ENCODE results near the gene PTPRE. TPM values are rescaled to one million over a fixed set of nuclear protein-coding genes. Genes with fewer than 3 reads are reported as not detected.

PTPRE gene
- total RNA-seq, 5 donors from 2014 or later (not counting 1 experiment from before 2014, with no cell fraction given) = 23.2 to 69.2 (median 32.2) TPM

DNA sequence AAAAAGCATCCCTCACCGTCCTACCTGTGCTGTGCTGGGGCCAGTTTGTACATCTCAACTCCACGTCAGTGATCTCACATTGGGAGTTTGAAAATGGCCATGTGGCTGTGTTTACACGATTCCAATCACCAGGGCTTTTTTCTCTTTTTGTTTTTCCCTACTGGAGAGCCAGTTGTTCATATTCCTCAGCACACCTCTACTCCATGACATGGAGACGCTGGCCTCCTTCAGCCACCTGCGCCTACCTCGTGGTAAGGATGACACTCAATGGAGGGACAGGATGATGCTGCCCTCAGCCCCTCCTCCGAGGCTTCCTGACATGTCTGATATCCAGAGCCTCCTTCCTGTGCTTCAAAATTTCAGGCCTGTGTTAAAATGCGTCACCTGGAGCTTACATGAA is 24.5 kb upstream of the PTPRE start:
- H3K4me3 ChIP-seq (ENCODE audit: control insufficient read depth in 1 of 2, extremely low read depth in 1 of 2, low read length in 1 of 2) = no peak overlapping the region
- Mint-ChIP-seq H3K4me3 (no peak overlapping the region), H3K27me3 (peaks cover 0 to 4% of the 10 kb centered on the region in 2 donors), H3K27ac (no peak overlapping the region), H3K36me3 (no peaks in the 10 kb centered on the region), H3K4me1 (peaks cover 0 to 14% (median 12%) of the 10 kb centered on the region in 3 donors), H3K9me3 (no peaks in the 10 kb centered on the region)
- H3K36me3 ChIP-seq (ENCODE audit: control insufficient read depth in 2 of 2, extremely low read depth in 1 of 2, insufficient read depth in 1 of 2, low read length in 1 of 2) = no peaks in the 10 kb centered on the region
- H3K9me3 ChIP-seq = no peaks in the 10 kb centered on the region
- H3K4me1 ChIP-seq (ENCODE audit: control insufficient read depth in 1 of 2, extremely low read depth in 1 of 2, insufficient read depth in 2 of 2, low read length in 2 of 2) = peaks cover 0 to 14% of the 10 kb centered on the region in 2 experiments
- WGBS (ENCODE audit: insufficient coverage) = 74% methylated on average over 5 of the region's 8 CpGs
- peaks cover 0 to 2% of the 10 kb centered on the region in 2 experiments for H3K27me3 ChIP-seq (replicated peaks in 1 of 2; ENCODE audit: control insufficient read depth in 2 of 2, extremely low read depth in 1 of 2, insufficient read depth in 2 of 2, low read length in 1 of 2)
- POLR2A ChIA-PET = no interaction called here
- no peak for ATAC-seq (replicated peaks in 1 of 4)
- no peak overlapping the region for H3K27ac ChIP-seq (ENCODE audit: low read length)
- DNase-seq = no peak
- CTCF ChIA-PET = no interaction called here

DNA sequence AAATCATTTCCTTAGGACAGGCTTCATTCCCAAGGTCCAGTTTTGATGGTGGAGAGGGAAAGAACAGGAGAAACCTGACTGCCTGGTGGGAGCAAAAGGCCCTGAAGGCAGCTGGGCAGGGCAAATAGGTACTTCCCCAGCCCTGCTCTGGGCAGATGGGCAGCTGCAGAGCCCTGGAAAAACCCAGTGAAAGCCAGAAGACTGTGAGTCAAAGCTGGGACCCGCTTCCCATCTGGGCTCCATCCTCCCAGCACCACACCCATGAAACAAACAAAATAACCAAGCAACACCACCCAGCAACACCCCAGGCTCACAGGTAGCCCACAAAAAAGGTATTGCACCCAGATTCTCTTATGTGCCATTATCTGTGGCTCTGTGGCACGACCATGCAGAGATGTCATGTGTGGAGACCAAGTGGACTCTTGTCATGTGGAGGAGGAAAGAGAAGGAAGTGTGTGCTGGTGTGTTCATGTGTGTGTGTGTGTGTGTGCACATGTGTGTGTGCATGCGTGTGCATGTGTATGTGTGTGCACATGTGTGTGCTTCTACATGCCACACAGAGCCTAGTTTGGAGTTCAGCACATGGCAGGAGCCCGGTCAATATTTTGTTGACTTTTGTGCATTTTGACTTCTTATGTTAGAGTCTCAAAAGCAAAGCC is 24.0 kb upstream of the PTPRE start:
- ChIA-PET CTCF (no interaction called here), POLR2A (no interaction called here)
- no peaks in the 10 kb centered on the region for H3K36me3 ChIP-seq (ENCODE audit: control insufficient read depth in 2 of 2, extremely low read depth in 1 of 2, insufficient read depth in 1 of 2, low read length in 1 of 2)
- H3K9me3 ChIP-seq = no peaks in the 10 kb centered on the region
- Mint-ChIP-seq H3K4me1 (peaks cover 0 to 14% (median 12%) of the 10 kb centered on the region in 3 donors), H3K27ac (no peak overlapping the region), H3K9me3 (no peaks in the 10 kb centered on the region), H3K4me3 (no peak overlapping the region), H3K27me3 (peaks cover 0 to 9% of the 10 kb centered on the region in 2 donors), H3K36me3 (no peaks in the 10 kb centered on the region)
- peaks cover 0 to 6% of the 10 kb centered on the region in 2 experiments for H3K27me3 ChIP-seq (replicated peaks in 1 of 2; ENCODE audit: control insufficient read depth in 2 of 2, extremely low read depth in 1 of 2, insufficient read depth in 2 of 2, low read length in 1 of 2)
- 81% methylated on average over 4 of the region's 4 CpGs for WGBS (ENCODE audit: insufficient coverage)
- ATAC-seq (replicated peaks in 1 of 4) (no peak), DNase-seq (no peak)
- H3K4me1 ChIP-seq (ENCODE audit: control insufficient read depth in 1 of 2, extremely low read depth in 1 of 2, insufficient read depth in 2 of 2, low read length in 2 of 2) = peaks cover 0 to 14% of the 10 kb centered on the region in 2 experiments
- H3K27ac ChIP-seq (ENCODE audit: low read length) = no peak overlapping the region
- no peak overlapping the region for H3K4me3 ChIP-seq (ENCODE audit: control insufficient read depth in 1 of 2, extremely low read depth in 1 of 2, low read length in 1 of 2)

DNA sequence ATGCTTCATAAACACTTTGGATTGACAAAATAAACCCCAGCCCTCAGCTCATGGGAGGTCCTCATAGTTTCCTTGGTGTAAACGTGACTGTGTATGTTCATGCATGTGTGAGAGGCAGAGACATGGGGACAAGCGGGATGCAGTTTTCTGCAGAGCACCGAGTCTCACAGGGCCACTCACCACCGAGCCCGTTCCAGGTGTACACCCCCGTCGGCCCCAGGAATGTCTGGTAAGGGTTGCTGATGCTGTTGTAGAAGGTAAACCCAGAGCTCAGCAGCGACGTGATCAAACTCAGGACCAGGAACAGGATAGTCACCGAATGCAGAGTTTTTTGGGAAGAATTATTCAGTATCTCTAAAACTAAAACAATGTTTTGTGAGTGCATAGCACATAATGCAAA is 23.4 kb upstream of the PTPRE start:
- Mint-ChIP-seq H3K27me3 (peaks cover 0 to 14% of the 10 kb centered on the region in 2 donors), H3K36me3 (no peaks in the 10 kb centered on the region), H3K27ac (no peak overlapping the region), H3K4me3 (no peak overlapping the region), H3K9me3 (no peaks in the 10 kb centered on the region), H3K4me1 (peaks cover 0 to 14% (median 12%) of the 10 kb centered on the region in 3 donors)
- ChIA-PET CTCF (no interaction called here), POLR2A (no interaction called here)
- ATAC-seq (replicated peaks in 1 of 4) = no peak
- H3K27ac ChIP-seq (ENCODE audit: low read length) = no peak overlapping the region
- peaks cover 0 to 8% of the 10 kb centered on the region in 2 experiments for H3K27me3 ChIP-seq (replicated peaks in 1 of 2; ENCODE audit: control insufficient read depth in 2 of 2, extremely low read depth in 1 of 2, insufficient read depth in 2 of 2, low read length in 1 of 2)
- H3K9me3 ChIP-seq = no peaks in the 10 kb centered on the region
- no peak overlapping the region for H3K4me3 ChIP-seq (ENCODE audit: control insufficient read depth in 1 of 2, extremely low read depth in 1 of 2, low read length in 1 of 2)
- H3K36me3 ChIP-seq (ENCODE audit: control insufficient read depth in 2 of 2, extremely low read depth in 1 of 2, insufficient read depth in 1 of 2, low read length in 1 of 2) = no peaks in the 10 kb centered on the region
- WGBS (ENCODE audit: insufficient coverage) = 95% methylated on average over 7 of the region's 10 CpGs
- H3K4me1 ChIP-seq (ENCODE audit: control insufficient read depth in 1 of 2, extremely low read depth in 1 of 2, insufficient read depth in 2 of 2, low read length in 2 of 2) = peaks cover 0 to 14% of the 10 kb centered on the region in 2 experiments
- no peak for DNase-seq

GRCh38 chr10:127884501-127884900 is 22.4 kb upstream of the PTPRE start:
- ChIA-PET POLR2A (no interaction called here), CTCF (no interaction called here)
- Mint-ChIP-seq H3K4me3 (no peak overlapping the region), H3K27ac (no peak overlapping the region), H3K27me3 (peaks cover 0 to 18% of the 10 kb centered on the region in 2 donors), H3K4me1 (peaks cover 0 to 12% (median 11%) of the 10 kb centered on the region in 3 donors), H3K36me3 (no peaks in the 10 kb centered on the region), H3K9me3 (no peaks in the 10 kb centered on the region)
- WGBS (ENCODE audit: insufficient coverage) = 81% methylated on average over 3 of the region's 5 CpGs
- no peak overlapping the region for H3K27ac ChIP-seq (ENCODE audit: low read length)
- no peak for ATAC-seq (replicated peaks in 1 of 4)
- DNase-seq = no peak
- peaks cover 0 to 8% of the 10 kb centered on the region in 2 experiments for H3K27me3 ChIP-seq (replicated peaks in 1 of 2; ENCODE audit: control insufficient read depth in 2 of 2, extremely low read depth in 1 of 2, insufficient read depth in 2 of 2, low read length in 1 of 2)
- H3K36me3 ChIP-seq (ENCODE audit: control insufficient read depth in 2 of 2, extremely low read depth in 1 of 2, insufficient read depth in 1 of 2, low read length in 1 of 2) = no peaks in the 10 kb centered on the region
- no peak overlapping the region for H3K4me3 ChIP-seq (ENCODE audit: control insufficient read depth in 1 of 2, extremely low read depth in 1 of 2, low read length in 1 of 2)
- peaks cover 0 to 14% of the 10 kb centered on the region in 2 experiments for H3K4me1 ChIP-seq (ENCODE audit: control insufficient read depth in 1 of 2, extremely low read depth in 1 of 2, insufficient read depth in 2 of 2, low read length in 2 of 2)
- no peaks in the 10 kb centered on the region for H3K9me3 ChIP-seq

GRCh38 chr10:127886371-127887051 is 20.4 kb upstream of the PTPRE start:
- H3K4me3 Mint-ChIP-seq = no peak overlapping the region
- no peaks in the 10 kb centered on the region for H3K9me3 ChIP-seq
- H3K36me3 Mint-ChIP-seq = no peaks in the 10 kb centered on the region
- no peaks in the 10 kb centered on the region for H3K4me1 Mint-ChIP-seq
- ATAC-seq (replicated peaks in 1 of 4) = no peak
- H3K36me3 ChIP-seq (ENCODE audit: control insufficient read depth in 2 of 2, extremely low read depth in 1 of 2, insufficient read depth in 1 of 2, low read length in 1 of 2) = no peaks in the 10 kb centered on the region
- peaks cover 0 to 8% of the 10 kb centered on the region in 2 experiments for H3K27me3 ChIP-seq (replicated peaks in 1 of 2; ENCODE audit: control insufficient read depth in 2 of 2, extremely low read depth in 1 of 2, insufficient read depth in 2 of 2, low read length in 1 of 2)
- no peak overlapping the region for H3K27ac ChIP-seq (ENCODE audit: low read length)
- ChIA-PET POLR2A (interaction anchor here in 1 of 2 donors (0.6 kb wide), 1 partner anchor 12 kb away, joined by 3 read pairs; no protein-coding TSS in a partner anchor), CTCF (no interaction called here)
- no peak for DNase-seq
- H3K27ac Mint-ChIP-seq = no peak overlapping the region
- H3K27me3 Mint-ChIP-seq = peaks cover 0 to 20% of the 10 kb centered on the region in 2 donors
- WGBS (ENCODE audit: insufficient coverage) = 96% methylated on average over 9 of the region's 12 CpGs
- H3K4me1 ChIP-seq (ENCODE audit: control insufficient read depth in 1 of 2, extremely low read depth in 1 of 2, insufficient read depth in 2 of 2, low read length in 2 of 2) = no peaks in the 10 kb centered on the region
- H3K4me3 ChIP-seq (ENCODE audit: control insufficient read depth in 1 of 2, extremely low read depth in 1 of 2, low read length in 1 of 2) = no peak overlapping the region
- no peaks in the 10 kb centered on the region for H3K9me3 Mint-ChIP-seq

DNA sequence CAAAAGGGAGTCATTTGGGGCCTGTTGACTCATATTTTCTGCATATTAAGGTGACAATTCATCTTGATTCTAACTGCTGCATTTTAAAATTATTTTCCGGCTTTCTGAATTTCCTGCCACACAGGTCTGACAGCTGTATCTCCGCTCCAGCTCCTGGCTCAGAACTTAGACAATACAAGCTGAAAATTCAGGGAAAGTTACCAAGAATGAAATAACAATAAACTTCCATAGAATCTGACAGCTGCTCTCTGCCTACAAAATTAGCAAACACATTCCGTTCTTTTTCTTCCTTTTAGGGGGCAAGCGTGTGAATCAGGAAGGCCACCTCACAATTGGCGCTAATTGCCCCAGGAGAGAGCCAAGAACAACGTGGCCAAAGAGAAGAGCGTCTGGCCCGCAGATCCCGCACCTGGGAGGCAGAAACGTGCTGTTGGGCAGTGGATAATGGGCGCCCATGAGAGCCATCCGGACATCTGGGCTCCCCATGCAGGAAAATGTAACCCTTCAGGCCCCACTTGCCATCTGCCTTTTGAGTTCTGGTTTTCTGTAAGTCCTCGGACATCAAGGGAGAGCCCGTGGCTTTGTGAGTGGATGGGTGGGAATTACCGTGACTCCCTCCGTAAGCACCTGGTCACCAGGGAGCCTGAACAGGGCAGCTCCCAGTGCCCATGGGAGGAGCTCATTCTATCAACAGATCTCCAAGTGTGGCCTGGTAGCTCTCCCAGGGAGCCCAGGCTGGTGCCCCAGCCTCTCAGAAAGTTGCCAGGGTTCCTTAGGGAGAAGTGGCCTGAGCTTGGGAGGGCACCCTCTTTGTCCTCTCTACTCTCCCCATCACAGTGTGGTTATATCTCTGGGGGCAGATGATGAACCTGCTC is 19.1 kb upstream of the PTPRE start:
- Histone ChIP-seq H3K27me3 (replicated peaks in 1 of 2; ENCODE audit: control insufficient read depth in 2 of 2, extremely low read depth in 1 of 2, insufficient read depth in 2 of 2, low read length in 1 of 2) (peaks cover 0 to 8% of the 10 kb centered on the region in 2 experiments), H3K27ac (ENCODE audit: low read length) (no peak overlapping the region), H3K9me3 (no peaks in the 10 kb centered on the region), H3K36me3 (ENCODE audit: control insufficient read depth in 2 of 2, extremely low read depth in 1 of 2, insufficient read depth in 1 of 2, low read length in 1 of 2) (no peaks in the 10 kb centered on the region), H3K4me1 (ENCODE audit: control insufficient read depth in 1 of 2, extremely low read depth in 1 of 2, insufficient read depth in 2 of 2, low read length in 2 of 2) (no peaks in the 10 kb centered on the region), H3K4me3 (ENCODE audit: control insufficient read depth in 1 of 2, extremely low read depth in 1 of 2, low read length in 1 of 2) (no peak overlapping the region)
- ChIA-PET POLR2A (no interaction called here), CTCF (no interaction called here)
- H3K27me3 Mint-ChIP-seq = peaks cover 0 to 20% of the 10 kb centered on the region in 2 donors
- DNase-seq (no peak), ATAC-seq (replicated peaks in 1 of 4) (no peak)
- H3K36me3 Mint-ChIP-seq = no peaks in the 10 kb centered on the region
- H3K4me1 Mint-ChIP-seq = no peaks in the 10 kb centered on the region
- no peaks in the 10 kb centered on the region for H3K9me3 Mint-ChIP-seq
- WGBS (ENCODE audit: insufficient coverage) = 70% methylated on average over 11 of the region's 16 CpGs
- H3K27ac Mint-ChIP-seq = no peak overlapping the region
- H3K4me3 Mint-ChIP-seq = no peak overlapping the region
